HEK293 (cell line): Measurements from ENCODE around the gene MAN2A2.
A peak's percentile ranks its signal among the peaks of the same experiment; 100 is the strongest.

Experiments used
- CTCF ChIA-PET: fragments of 350-600 bp; formaldehyde crosslinking; extraction: SDS; loops from one replicate; lab custom pipeline; 2021; ENCODE audit warnings: antibody characterized with exemption; lab: Yijun Ruan, JAX
- POLR2A ChIA-PET: fragments of 300-600 bp; formaldehyde crosslinking; extraction: SDS; loops from one replicate; lab custom pipeline; 2020; ENCODE audit warnings: antibody characterized with exemption, inconsistent platforms; lab: Yijun Ruan, JAX
- H3K27ac ChIP-seq: fragments of 200-500 bp; sonication (Bioruptor generic); 2 replicates; pipeline ENCODE4 v1.5.1; 2014; ENCODE audit warnings: low read depth, low read length, control low read depth, inconsistent platforms; ENCODE audit errors: extremely low read depth
- H3K36me3 ChIP-seq, 2 experiments: fragments of 200-500 bp in 1 of 2; sonication (Bioruptor generic) in 1 of 2; 1 replicate in 1 of 2; 2 replicates in 1 of 2; pipeline ENCODE4 v1.5.1; 2014 to 2017; ENCODE audit warnings: inconsistent platforms in 2 of 2, low read length in 2 of 2; ENCODE audit not compliant: control insufficient read depth in 2 of 2, insufficient read depth in 1 of 2
- H3K4me1 ChIP-seq: fragments of 200-500 bp; sonication (Bioruptor generic); 2 replicates; pipeline ENCODE4 v1.5.1; 2014; ENCODE audit warnings: mild to moderate bottlenecking, low read length, inconsistent platforms; ENCODE audit not compliant: control insufficient read depth, insufficient read depth
- H3K4me3 ChIP-seq: 2 replicates; pipeline ENCODE4 v1.5.1; 2011; ENCODE audit warnings: low read depth, mild to moderate bottlenecking, control low read depth, low read length, moderate library complexity
- H3K9me3 ChIP-seq: fragments of 200-500 bp; sonication (Bioruptor generic); 2 replicates; pipeline ENCODE4 v1.5.1; 2014; ENCODE audit warnings: low read depth, low read length, inconsistent platforms; ENCODE audit not compliant: control insufficient read depth, insufficient read depth
- GFI1B ChIP-seq: fragments of 450-650 bp; formaldehyde crosslinking; IDR thresholded peaks from 2 replicates; pipeline ENCODE4 v1.5.1; 2016; ENCODE audit warnings: missing biosample characterization, missing genetic modification characterization
- GLI2 ChIP-seq: fragments of 450-650 bp; formaldehyde crosslinking; IDR thresholded peaks from 2 replicates; pipeline ENCODE4; 2017; ENCODE audit warnings: missing biosample characterization, missing genetic modification characterization, low read depth, borderline replicate concordance
- KLF10 ChIP-seq: fragments of 450-650 bp; IDR thresholded peaks from 2 replicates; pipeline ENCODE4 v1.5.1; 2018; ENCODE audit warnings: missing biosample characterization, mild to moderate bottlenecking, missing genetic modification characterization
- MYNN ChIP-seq: fragments of 450-650 bp; formaldehyde crosslinking; IDR thresholded peaks from 2 replicates; pipeline ENCODE4 v1.5.1; 2016; ENCODE audit warnings: missing biosample characterization, missing genetic modification characterization, borderline replicate concordance
- REPIN1 ChIP-seq: fragments of 450-650 bp; formaldehyde crosslinking; IDR thresholded peaks from 2 replicates; pipeline ENCODE4 v1.5.1; 2017; ENCODE audit warnings: missing biosample characterization, missing genetic modification characterization, low read depth
- ZBTB7A ChIP-seq: fragments of 450-650 bp; formaldehyde crosslinking; IDR thresholded peaks from 2 replicates; pipeline ENCODE4 v1.5.1; 2016; ENCODE audit warnings: low read depth, missing biosample characterization, missing genetic modification characterization
- ZFHX2 ChIP-seq: fragments of 450-650 bp; formaldehyde crosslinking; conservative IDR thresholded peaks from 2 replicates; pipeline ENCODE4 v1.5.1; 2016; ENCODE audit warnings: missing biosample characterization, missing genetic modification characterization
- ZFP37 ChIP-seq: fragments of 450-650 bp; formaldehyde crosslinking; IDR thresholded peaks from 2 replicates; pipeline ENCODE4 v1.5.1; 2016; ENCODE audit warnings: missing biosample characterization, missing genetic modification characterization
- ZNF121 ChIP-seq: fragments of 450-650 bp; formaldehyde crosslinking; IDR thresholded peaks from 2 replicates; pipeline ENCODE4 v1.5.1; 2016; ENCODE audit warnings: missing biosample characterization, missing genetic modification characterization
- ZNF175 ChIP-seq: fragments of 450-650 bp; formaldehyde crosslinking; IDR thresholded peaks from 2 replicates; pipeline ENCODE4 v1.5.1; 2016; ENCODE audit warnings: missing biosample characterization, missing genetic modification characterization
- ZNF214 ChIP-seq: fragments of 450-650 bp; formaldehyde crosslinking; IDR thresholded peaks from 2 replicates; pipeline ENCODE4 v1.5.1; 2017; ENCODE audit warnings: missing biosample characterization, mild to moderate bottlenecking, missing genetic modification characterization, borderline replicate concordance
- ZNF354C ChIP-seq: fragments of 450-650 bp; formaldehyde crosslinking; IDR thresholded peaks from 2 replicates; pipeline ENCODE4 v1.5.1; 2016; ENCODE audit warnings: missing biosample characterization, missing genetic modification characterization, low read depth, borderline replicate concordance
- ZNF391 ChIP-seq: fragments of 450-650 bp; formaldehyde crosslinking; IDR thresholded peaks from 2 replicates; pipeline ENCODE4 v1.5.1; 2016; ENCODE audit warnings: low read depth, missing biosample characterization, missing genetic modification characterization, borderline replicate concordance
- ZNF473 ChIP-seq: fragments of 450-650 bp; formaldehyde crosslinking; IDR thresholded peaks from 2 replicates; pipeline ENCODE4 v1.5.1; 2017; ENCODE audit warnings: missing biosample characterization, missing genetic modification characterization
- ZNF521 ChIP-seq: fragments of 450-650 bp; formaldehyde crosslinking; IDR thresholded peaks from 2 replicates; pipeline ENCODE4 v1.5.1; 2017; ENCODE audit warnings: missing biosample characterization, mild to moderate bottlenecking, missing genetic modification characterization
- ZNF555 ChIP-seq: fragments of 450-650 bp; formaldehyde crosslinking; conservative IDR thresholded peaks from 2 replicates; pipeline ENCODE4 v1.5.1; 2017; ENCODE audit warnings: missing biosample characterization, mild to moderate bottlenecking, missing genetic modification characterization, inconsistent platforms
- ZNF610 ChIP-seq: fragments of 450-650 bp; formaldehyde crosslinking; IDR thresholded peaks from 2 replicates; pipeline ENCODE4 v1.5.1; 2016; ENCODE audit warnings: missing biosample characterization, missing genetic modification characterization, borderline replicate concordance
- ZNF626 ChIP-seq: fragments of 450-650 bp; sonication (Bioruptor Pico); formaldehyde crosslinking; IDR thresholded peaks from 2 replicates; pipeline ENCODE4 v1.5.1; 2018; ENCODE audit warnings: missing biosample characterization, missing genetic modification characterization, inconsistent platforms
- TF ChIP-seq, protein P1 (sequence below): fragments of 450-650 bp; formaldehyde crosslinking; IDR thresholded peaks from 2 replicates; pipeline ENCODE4 v1.5.1; 2016; ENCODE audit warnings: missing biosample characterization, missing genetic modification characterization
- TF ChIP-seq, protein P2 (sequence below): fragments of 450-650 bp; formaldehyde crosslinking; IDR thresholded peaks from 2 replicates; pipeline ENCODE4 v1.5.1; 2017; ENCODE audit warnings: missing biosample characterization, missing genetic modification characterization
- TF ChIP-seq, protein P3 (sequence below): fragments of 450-650 bp; formaldehyde crosslinking; IDR thresholded peaks from 2 replicates; pipeline ENCODE4 v1.5.1; 2016; ENCODE audit warnings: missing biosample characterization, missing genetic modification characterization
- TF ChIP-seq, protein P4 (sequence below): fragments of 450-650 bp; formaldehyde crosslinking; IDR thresholded peaks from 2 replicates; pipeline ENCODE4 v1.5.1; 2016; ENCODE audit warnings: missing biosample characterization, missing genetic modification characterization
- TF ChIP-seq, protein P5 (sequence below): fragments of 450-650 bp; formaldehyde crosslinking; IDR thresholded peaks from 2 replicates; pipeline ENCODE4 v1.5.1; 2016; ENCODE audit warnings: missing biosample characterization, missing genetic modification characterization
- TF ChIP-seq, protein P6 (sequence below): fragments of 450-650 bp; formaldehyde crosslinking; IDR thresholded peaks from 2 replicates; pipeline ENCODE4 v1.5.1; 2016; ENCODE audit warnings: missing biosample characterization, missing genetic modification characterization
- TF ChIP-seq, protein P7 (sequence below): fragments of 450-650 bp; formaldehyde crosslinking; IDR thresholded peaks from 2 replicates; pipeline ENCODE4 v1.5.1; 2016; ENCODE audit warnings: missing biosample characterization, missing genetic modification characterization

Gene MAN2A2

DNA sequence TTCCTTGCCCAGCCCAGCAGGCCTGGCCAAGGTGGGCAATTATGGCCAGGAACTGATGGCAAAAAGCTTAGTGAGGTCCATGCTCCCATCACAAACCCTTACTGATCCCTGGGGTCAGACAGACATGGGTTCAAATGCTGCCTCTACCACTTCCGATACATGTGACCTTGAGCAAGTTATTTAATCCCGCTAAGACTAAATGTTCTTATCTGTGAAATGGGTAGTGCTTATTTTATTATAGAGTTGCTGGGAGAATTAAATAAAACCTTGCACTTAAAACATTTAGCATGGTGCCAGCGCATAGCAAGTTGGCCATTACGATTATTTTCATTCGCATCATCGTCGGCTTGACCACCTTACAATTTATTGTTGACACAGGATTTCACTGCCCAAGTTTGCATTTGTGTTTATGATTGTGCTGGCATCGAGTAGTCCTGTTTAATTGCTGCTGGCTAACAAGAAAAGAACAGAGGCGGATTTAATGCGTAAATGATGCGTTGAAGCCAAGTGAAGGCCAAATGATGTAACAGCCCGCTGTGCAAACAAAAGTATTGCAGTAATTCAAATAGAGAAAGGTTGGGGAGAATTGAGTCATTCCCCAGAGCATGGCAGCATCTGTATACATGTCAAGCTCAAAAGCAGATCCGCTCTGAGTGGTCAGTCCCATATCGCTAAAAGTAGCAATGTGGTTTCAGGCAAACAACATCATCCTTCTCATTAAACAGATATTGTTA is 42.0 kb upstream of the MAN2A2 start:
- CTCF ChIA-PET: interaction anchor here (0.7 kb wide), 1 partner anchor 273 kb away, joined by 3 read pairs; no protein-coding TSS in a partner anchor
- TF ChIP-seq, protein P1, sequence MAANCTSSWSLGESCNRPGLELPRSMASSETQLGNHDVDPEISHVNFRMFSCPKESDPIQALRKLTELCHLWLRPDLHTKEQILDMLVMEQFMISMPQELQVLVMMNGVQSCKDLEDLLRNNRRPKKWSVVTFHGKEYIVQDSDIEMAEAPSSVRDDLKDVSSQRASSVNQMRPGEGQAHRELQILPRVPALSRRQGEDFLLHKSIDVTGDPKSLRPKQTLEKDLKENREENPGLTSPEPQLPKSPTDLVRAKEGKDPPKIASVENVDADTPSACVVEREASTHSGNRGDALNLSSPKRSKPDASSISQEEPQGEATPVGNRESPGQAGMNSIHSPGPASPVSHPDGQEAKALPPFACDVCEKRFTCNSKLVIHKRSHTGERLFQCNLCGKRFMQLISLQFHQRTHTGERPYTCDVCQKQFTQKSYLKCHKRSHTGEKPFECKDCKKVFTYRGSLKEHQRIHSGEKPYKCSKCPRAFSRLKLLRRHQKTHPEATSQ (tag by site-specific recombination): peak; percentile 65; the same call in 1 of the 2 replicates
- TF ChIP-seq, protein P2, sequence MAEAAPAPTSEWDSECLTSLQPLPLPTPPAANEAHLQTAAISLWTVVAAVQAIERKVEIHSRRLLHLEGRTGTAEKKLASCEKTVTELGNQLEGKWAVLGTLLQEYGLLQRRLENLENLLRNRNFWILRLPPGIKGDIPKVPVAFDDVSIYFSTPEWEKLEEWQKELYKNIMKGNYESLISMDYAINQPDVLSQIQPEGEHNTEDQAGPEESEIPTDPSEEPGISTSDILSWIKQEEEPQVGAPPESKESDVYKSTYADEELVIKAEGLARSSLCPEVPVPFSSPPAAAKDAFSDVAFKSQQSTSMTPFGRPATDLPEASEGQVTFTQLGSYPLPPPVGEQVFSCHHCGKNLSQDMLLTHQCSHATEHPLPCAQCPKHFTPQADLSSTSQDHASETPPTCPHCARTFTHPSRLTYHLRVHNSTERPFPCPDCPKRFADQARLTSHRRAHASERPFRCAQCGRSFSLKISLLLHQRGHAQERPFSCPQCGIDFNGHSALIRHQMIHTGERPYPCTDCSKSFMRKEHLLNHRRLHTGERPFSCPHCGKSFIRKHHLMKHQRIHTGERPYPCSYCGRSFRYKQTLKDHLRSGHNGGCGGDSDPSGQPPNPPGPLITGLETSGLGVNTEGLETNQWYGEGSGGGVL (tag by site-specific recombination): no peak
- TF ChIP-seq, protein P3, sequence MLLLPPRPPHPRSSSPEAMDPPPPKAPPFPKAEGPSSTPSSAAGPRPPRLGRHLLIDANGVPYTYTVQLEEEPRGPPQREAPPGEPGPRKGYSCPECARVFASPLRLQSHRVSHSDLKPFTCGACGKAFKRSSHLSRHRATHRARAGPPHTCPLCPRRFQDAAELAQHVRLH (tag by site-specific recombination): no peak
- TF ChIP-seq, protein P4, sequence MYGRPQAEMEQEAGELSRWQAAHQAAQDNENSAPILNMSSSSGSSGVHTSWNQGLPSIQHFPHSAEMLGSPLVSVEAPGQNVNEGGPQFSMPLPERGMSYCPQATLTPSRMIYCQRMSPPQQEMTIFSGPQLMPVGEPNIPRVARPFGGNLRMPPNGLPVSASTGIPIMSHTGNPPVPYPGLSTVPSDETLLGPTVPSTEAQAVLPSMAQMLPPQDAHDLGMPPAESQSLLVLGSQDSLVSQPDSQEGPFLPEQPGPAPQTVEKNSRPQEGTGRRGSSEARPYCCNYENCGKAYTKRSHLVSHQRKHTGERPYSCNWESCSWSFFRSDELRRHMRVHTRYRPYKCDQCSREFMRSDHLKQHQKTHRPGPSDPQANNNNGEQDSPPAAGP (tag by site-specific recombination): peak; percentile 64
- TF ChIP-seq ZFP37 (tag by site-specific recombination) (no peak), ZNF121 (tag by site-specific recombination) (no peak), GLI2 (tag by site-specific recombination) (peak; percentile 77; the same call in 1 of the 2 replicates), KLF10 (0 out of 2 replicates have a peak, but pooled peaks have one; percentile 39), ZFHX2 (peak; percentile 44; the same call in 1 of the 2 replicates), ZNF214 (tag by site-specific recombination) (no peak), ZBTB7A (tag by site-specific recombination) (no peak), GFI1B (tag by site-specific recombination) (no peak), ZNF555 (tag by site-specific recombination) (no peak), ZNF175 (tag by site-specific recombination) (no peak), ZNF521 (tag by site-specific recombination) (no peak), ZNF473 (tag by site-specific recombination) (no peak), ZNF354C (tag by site-specific recombination) (no peak), ZNF391 (tag by site-specific recombination) (no peak), REPIN1 (no peak), ZNF610 (tag by site-specific recombination) (no peak; the same call in 1 of the 2 replicates), ZNF626 (tag by site-specific recombination) (no peak), MYNN (tag by site-specific recombination) (no peak)
- TF ChIP-seq, protein P5, sequence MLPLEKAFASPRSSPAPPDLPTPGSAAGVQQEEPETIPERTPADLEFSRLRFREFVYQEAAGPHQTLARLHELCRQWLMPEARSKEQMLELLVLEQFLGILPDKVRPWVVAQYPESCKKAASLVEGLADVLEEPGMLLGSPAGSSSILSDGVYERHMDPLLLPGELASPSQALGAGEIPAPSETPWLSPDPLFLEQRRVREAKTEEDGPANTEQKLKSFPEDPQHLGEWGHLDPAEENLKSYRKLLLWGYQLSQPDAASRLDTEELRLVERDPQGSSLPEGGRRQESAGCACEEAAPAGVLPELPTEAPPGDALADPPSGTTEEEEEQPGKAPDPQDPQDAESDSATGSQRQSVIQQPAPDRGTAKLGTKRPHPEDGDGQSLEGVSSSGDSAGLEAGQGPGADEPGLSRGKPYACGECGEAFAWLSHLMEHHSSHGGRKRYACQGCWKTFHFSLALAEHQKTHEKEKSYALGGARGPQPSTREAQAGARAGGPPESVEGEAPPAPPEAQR (tag by site-specific recombination): no peak
- TF ChIP-seq, protein P6, sequence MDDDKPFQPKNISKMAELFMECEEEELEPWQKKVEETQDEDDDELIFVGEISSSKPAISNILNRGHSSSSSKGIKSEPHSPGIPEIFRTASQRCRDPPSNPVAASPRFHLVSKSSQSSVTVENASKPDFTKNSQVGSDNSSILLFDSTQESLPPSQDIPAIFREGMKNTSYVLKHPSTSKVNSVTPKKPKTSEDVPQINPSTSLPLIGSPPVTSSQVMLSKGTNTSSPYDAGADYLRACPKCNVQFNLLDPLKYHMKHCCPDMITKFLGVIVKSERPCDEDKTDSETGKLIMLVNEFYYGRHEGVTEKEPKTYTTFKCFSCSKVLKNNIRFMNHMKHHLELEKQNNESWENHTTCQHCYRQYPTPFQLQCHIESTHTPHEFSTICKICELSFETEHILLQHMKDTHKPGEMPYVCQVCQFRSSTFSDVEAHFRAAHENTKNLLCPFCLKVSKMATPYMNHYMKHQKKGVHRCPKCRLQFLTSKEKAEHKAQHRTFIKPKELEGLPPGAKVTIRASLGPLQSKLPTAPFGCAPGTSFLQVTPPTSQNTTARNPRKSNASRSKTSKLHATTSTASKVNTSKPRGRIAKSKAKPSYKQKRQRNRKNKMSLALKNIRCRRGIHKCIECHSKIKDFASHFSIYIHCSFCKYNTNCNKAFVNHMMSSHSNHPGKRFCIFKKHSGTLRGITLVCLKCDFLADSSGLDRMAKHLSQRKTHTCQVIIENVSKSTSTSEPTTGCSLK (tag by site-specific recombination): no peak
- TF ChIP-seq, protein P7, sequence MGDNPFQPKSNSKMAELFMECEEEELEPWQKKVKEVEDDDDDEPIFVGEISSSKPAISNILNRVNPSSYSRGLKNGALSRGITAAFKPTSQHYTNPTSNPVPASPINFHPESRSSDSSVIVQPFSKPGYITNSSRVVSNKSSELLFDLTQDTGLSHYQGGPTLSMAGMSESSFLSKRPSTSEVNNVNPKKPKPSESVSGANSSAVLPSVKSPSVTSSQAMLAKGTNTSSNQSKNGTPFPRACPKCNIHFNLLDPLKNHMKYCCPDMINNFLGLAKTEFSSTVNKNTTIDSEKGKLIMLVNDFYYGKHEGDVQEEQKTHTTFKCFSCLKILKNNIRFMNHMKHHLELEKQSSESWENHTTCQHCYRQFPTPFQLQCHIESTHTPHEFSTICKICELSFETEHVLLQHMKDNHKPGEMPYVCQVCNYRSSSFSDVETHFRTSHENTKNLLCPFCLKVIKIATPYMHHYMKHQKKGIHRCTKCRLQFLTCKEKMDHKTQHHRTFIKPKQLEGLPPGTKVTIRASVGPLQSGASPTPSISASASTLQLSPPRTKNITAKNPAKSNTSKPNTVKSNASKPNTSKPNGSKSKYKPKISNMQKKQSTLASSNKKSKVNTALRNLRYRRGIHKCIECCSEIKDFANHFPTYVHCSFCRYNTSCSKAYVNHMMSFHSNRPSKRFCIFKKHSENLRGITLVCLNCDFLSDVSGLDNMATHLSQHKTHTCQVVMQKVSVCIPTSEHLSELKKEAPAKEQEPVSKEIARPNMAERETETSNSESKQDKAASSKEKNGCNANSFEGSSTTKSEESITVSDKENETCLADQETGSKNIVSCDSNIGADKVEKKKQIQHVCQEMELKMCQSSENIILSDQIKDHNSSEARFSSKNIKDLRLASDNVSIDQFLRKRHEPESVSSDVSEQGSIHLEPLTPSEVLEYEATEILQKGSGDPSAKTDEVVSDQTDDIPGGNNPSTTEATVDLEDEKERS: no peak

More for the DNA sequence above, 42.0 kb upstream of the MAN2A2 start:
- POLR2A ChIA-PET: no interaction called here
- peaks cover 13% of the 10 kb centered on the region for H3K4me1 ChIP-seq
- H3K9me3 ChIP-seq: no peaks in the 10 kb centered on the region
- H3K36me3 ChIP-seq: no peaks in the 10 kb centered on the region
- no peak overlapping the region for H3K4me3 ChIP-seq
- no peak overlapping the region for H3K27ac ChIP-seq
